CD8-positive, alpha-beta memory T cell (primary cell): ENCODE data around the gene EIF3K. TPM values are rescaled to one million over a fixed set of nuclear protein-coding genes. Genes with fewer than 3 reads are reported as not detected.

Experiments used
- CTCF ChIA-PET: fragments of 350-600 bp; sonication (Branson Sonifier 250); formaldehyde crosslinking; loops from one replicate; lab custom pipeline; 2021; ENCODE audit warnings: antibody characterized with exemption; lab: Charles Lee
- POLR2A ChIA-PET: fragments of 350-600 bp; sonication (Branson Sonifier 250); formaldehyde crosslinking; loops from one replicate; lab custom pipeline; 2021; ENCODE audit warnings: antibody characterized with exemption; lab: Charles Lee
- DNase-seq, 5 donors: peaks; one replicate each; pipeline versions ENCODE4 v3.0.0 to v3.0.0-alpha.2; 2020 to 2022; ENCODE audit warnings: mixed read lengths in 1 of 5
- H3K27ac ChIP-seq: one replicate; pipeline ENCODE4 v1.7.0; 2013; ENCODE audit warnings: low read depth, mild to moderate bottlenecking, low read length, moderate library complexity
- H3K27me3 ChIP-seq: 2 replicates; pipeline ENCODE4 v1.7.0; 2013; ENCODE audit warnings: low read length, mild to moderate bottlenecking; ENCODE audit not compliant: insufficient read depth, poor library complexity, severe bottlenecking
- H3K36me3 ChIP-seq: 2 replicates; pipeline ENCODE4 v1.7.0; 2013; ENCODE audit warnings: mild to moderate bottlenecking, low read length, moderate library complexity; ENCODE audit not compliant: insufficient read depth
- H3K4me1 ChIP-seq: 2 replicates; pipeline ENCODE4 v1.7.0; 2013; ENCODE audit warnings: mild to moderate bottlenecking, low read length, moderate library complexity; ENCODE audit not compliant: insufficient read depth
- H3K4me3 ChIP-seq: 2 replicates; pipeline ENCODE4 v1.7.0; 2013; ENCODE audit warnings: mild to moderate bottlenecking, low read length
- H3K9me3 ChIP-seq: 2 replicates; pipeline ENCODE4 v1.7.0; 2013; ENCODE audit warnings: mild to moderate bottlenecking, low read length
- H3K27ac Mint-ChIP-seq, 8 donors: one replicate each; pipeline ENCODE4 v1.8.0; 2020 to 2021; ENCODE audit warnings: mixed read lengths in 8 of 8, mild to moderate bottlenecking in 6 of 8, inconsistent platforms in 3 of 8, moderate library complexity in 3 of 8
- H3K27me3 Mint-ChIP-seq, 2 donors: one replicate each; pipeline ENCODE4 v1.8.0; 2020 to 2021; ENCODE audit warnings: mixed read lengths in 2 of 2, mild to moderate bottlenecking in 1 of 2, moderate library complexity in 1 of 2
- H3K36me3 Mint-ChIP-seq, 3 donors: one replicate each; pipeline ENCODE4 v1.8.0; 2020 to 2021; ENCODE audit warnings: mixed read lengths in 3 of 3, inconsistent platforms in 1 of 3, mild to moderate bottlenecking in 1 of 3
- H3K4me1 Mint-ChIP-seq, 3 donors: one replicate each; pipeline ENCODE4 v1.8.0; 2020 to 2021; ENCODE audit warnings: mixed read lengths in 3 of 3, inconsistent platforms in 1 of 3, mild to moderate bottlenecking in 1 of 3
- H3K4me3 Mint-ChIP-seq, 7 donors: one replicate each; pipeline ENCODE4 v1.8.0; 2020 to 2021; ENCODE audit warnings: mixed read lengths in 7 of 7, mild to moderate bottlenecking in 6 of 7, moderate library complexity in 4 of 7, inconsistent platforms in 2 of 7
- H3K9me3 Mint-ChIP-seq, 5 donors: one replicate each; pipeline ENCODE4 v1.8.0; 2020 to 2022; ENCODE audit warnings: mixed read lengths in 5 of 5, mild to moderate bottlenecking in 3 of 5, moderate library complexity in 2 of 5, inconsistent platforms in 1 of 5
- polyA plus RNA-seq: library from polyadenylated mRNA; unstranded; fragments of 300-500 nt; fragmentation: Illumina TruSeq; gene quantifications from one replicate; pipeline ENCODE4 v1.2.3, GENCODE V29; 2021
- total RNA-seq, 2 experiments: library from RNA; stranded (reverse); gene quantifications; one replicate each; pipeline ENCODE4 v1.2.3, GENCODE V29; 2021

The EIF3K gene
- total and polyA plus RNA-seq, 3 experiments from 2014 or later: 275 to 401 (median 282) TPM

GRCh38 chr19:38653028-38653571 lies 34.1 kb downstream of the EIF3K start:
- peaks cover 65% of the 10 kb centered on the region for H3K4me1 ChIP-seq
- no peaks in the 10 kb centered on the region for H3K27me3 ChIP-seq
- Mint-ChIP-seq H3K4me3 (peak overlapping the region in 3 of 7 donors; percentile 5 to 42 (median 15)), H3K9me3 (no peaks in the 10 kb centered on the region), H3K27me3 (no peaks in the 10 kb centered on the region), H3K27ac (peak overlapping the region in 5 of 8 donors; percentile 27 to 90 (median 83)), H3K4me1 (peaks cover 83 to 99% (median 97%) of the 10 kb centered on the region in 3 donors), H3K36me3 (peaks cover 0 to 25% (median 0%) of the 10 kb centered on the region in 3 donors)
- ChIA-PET POLR2A (interaction anchor here (0.6 kb wide), 1 partner anchor 34 kb away, joined by 6 read pairs; no protein-coding TSS in a partner anchor), CTCF (no interaction called here)
- peak overlapping the region; percentile 57 for H3K27ac ChIP-seq
- no peak for DNase-seq
- no peak overlapping the region for H3K4me3 ChIP-seq
- H3K9me3 ChIP-seq: no peaks in the 10 kb centered on the region
- no peaks in the 10 kb centered on the region for H3K36me3 ChIP-seq

GRCh38 chr19:38654628-38655055 lies 35.7 kb downstream of the EIF3K start:
- no peaks in the 10 kb centered on the region for H3K9me3 ChIP-seq
- DNase-seq: no peak
- H3K27ac ChIP-seq: no peak overlapping the region
- Mint-ChIP-seq H3K36me3 (peaks cover 0 to 29% (median 0%) of the 10 kb centered on the region in 3 donors), H3K27ac (peak overlapping the region in 7 of 8 donors; percentile 65 to 87 (median 81)), H3K27me3 (no peaks in the 10 kb centered on the region), H3K4me3 (peak overlapping the region in 3 of 7 donors; percentile 6 to 78 (median 67)), H3K4me1 (peaks cover 83 to 98% (median 97%) of the 10 kb centered on the region in 3 donors), H3K9me3 (no peaks in the 10 kb centered on the region)
- H3K27me3 ChIP-seq: no peaks in the 10 kb centered on the region
- H3K4me3 ChIP-seq: no peak overlapping the region
- ChIA-PET POLR2A (no interaction called here), CTCF (no interaction called here)
- H3K36me3 ChIP-seq: no peaks in the 10 kb centered on the region
- peaks cover 65% of the 10 kb centered on the region for H3K4me1 ChIP-seq

DNA sequence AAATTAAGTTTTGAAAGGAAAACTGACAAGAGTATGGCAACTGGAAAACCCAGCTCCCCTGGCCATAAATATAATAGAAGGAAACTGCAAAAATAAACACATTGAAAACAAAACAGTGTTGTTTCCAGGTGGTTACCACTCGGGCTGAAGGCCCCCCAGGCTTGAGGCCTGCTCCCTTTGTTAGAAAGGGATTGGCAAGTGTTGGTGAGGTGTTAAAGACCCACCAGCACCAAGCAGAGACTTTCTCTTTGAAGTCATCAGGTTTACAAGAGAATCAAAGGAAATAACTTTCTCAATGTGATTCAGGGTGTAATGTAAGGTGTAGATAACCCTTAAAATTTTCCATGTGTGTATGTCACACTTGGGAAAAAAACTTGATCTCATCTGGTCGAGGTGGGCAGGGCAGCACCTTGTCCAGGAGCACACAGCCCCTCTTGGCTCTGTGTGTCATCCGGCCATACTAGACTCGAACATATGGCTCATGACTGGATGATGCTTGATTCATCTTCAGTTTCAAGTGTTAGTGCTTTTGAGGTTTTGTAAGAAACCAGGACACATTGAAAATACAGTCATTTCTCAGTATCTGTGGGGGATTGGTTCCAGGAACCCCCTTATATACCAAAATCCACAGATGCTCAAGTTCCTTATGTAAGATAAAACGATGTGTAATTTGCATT lies 36.3 kb downstream of the EIF3K start:
- CTCF ChIA-PET: no interaction called here
- POLR2A ChIA-PET: no interaction called here
- peaks cover 81 to 98% (median 97%) of the 10 kb centered on the region in 3 donors for H3K4me1 Mint-ChIP-seq
- Histone ChIP-seq H3K4me1 (peaks cover 60% of the 10 kb centered on the region), H3K27me3 (no peaks in the 10 kb centered on the region), H3K36me3 (no peaks in the 10 kb centered on the region), H3K9me3 (no peaks in the 10 kb centered on the region), H3K4me3 (no peak overlapping the region), H3K27ac (no peak overlapping the region)
- no peaks in the 10 kb centered on the region for H3K27me3 Mint-ChIP-seq
- no peak for DNase-seq
- H3K4me3 Mint-ChIP-seq: peak overlapping the region; percentile 13 to 78 (median 73)
- H3K36me3 Mint-ChIP-seq: peaks cover 0 to 29% (median 0%) of the 10 kb centered on the region in 3 donors
- no peaks in the 10 kb centered on the region for H3K9me3 Mint-ChIP-seq
- H3K27ac Mint-ChIP-seq: peak overlapping the region; percentile 56 to 90 (median 84)

- peak overlapping the region; percentile 14 for H3K27ac ChIP-seq
- Mint-ChIP-seq H3K9me3 (no peaks in the 10 kb centered on the region), H3K27ac (peak overlapping the region; percentile 24 to 93 (median 85)), H3K4me1 (peaks cover 80 to 96% (median 96%) of the 10 kb centered on the region in 3 donors), H3K4me3 (peak overlapping the region; percentile 26 to 78 (median 73)), H3K27me3 (no peaks in the 10 kb centered on the region), H3K36me3 (peaks cover 0 to 37% (median 0%) of the 10 kb centered on the region in 3 donors)
- H3K36me3 ChIP-seq: no peaks in the 10 kb centered on the region
- peak in 4 of 5 donors; percentile 26 to 92 (median 67) for DNase-seq
- ChIA-PET POLR2A (interaction anchor here (0.6 to 1.2 kb wide), 3 partner anchors 9 to 268 kb away, joined by 5 to 8 read pairs (median 6); partner anchors contain the start of genes ACTN4 and GGN), CTCF (interaction anchor here (1.1 to 1.9 kb wide), 4 partner anchors 9 to 37 kb away, joined by 3 to 6 read pairs (median 4); partner anchors contain the start of gene ACTN4)
- H3K4me1 ChIP-seq: peaks cover 58% of the 10 kb centered on the region
- H3K9me3 ChIP-seq: no peaks in the 10 kb centered on the region
- peak overlapping the region; percentile 4 for H3K4me3 ChIP-seq
- H3K27me3 ChIP-seq: no peaks in the 10 kb centered on the region
Observed at GRCh38 chr19:38656171-38656981, 37.4 kb downstream of the EIF3K start.

DNA sequence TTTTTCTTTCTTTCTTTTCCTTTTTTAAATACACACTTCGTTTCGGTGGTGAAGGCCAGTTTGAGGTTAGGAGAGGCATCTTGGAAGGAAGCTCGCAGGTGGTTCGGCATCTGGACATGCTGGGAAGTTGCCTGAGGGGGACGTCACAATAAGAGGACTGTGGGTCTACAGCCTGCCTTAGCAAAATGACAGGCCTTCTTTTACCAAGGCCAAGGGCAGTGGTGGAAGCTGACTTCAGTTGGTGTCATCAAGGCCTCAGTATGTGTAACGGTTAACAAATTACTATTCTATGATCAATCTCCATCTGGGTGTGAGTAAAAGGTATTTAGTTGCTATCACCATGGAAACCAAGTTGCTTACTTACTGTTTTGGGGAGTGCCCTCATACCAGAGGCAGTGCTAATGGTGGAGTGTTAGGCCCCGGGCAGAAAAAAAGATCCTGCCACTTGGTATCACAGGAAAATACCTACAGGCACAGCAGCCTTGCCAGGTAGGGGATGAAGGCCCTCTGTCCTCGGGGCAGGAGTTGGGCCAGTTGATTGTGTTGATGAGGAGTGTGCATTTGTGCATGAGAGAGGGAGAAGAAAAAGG lies 38.7 kb downstream of the EIF3K start:
- Histone ChIP-seq H3K27me3 (no peaks in the 10 kb centered on the region), H3K4me3 (peak overlapping the region; percentile 7), H3K27ac (no peak overlapping the region), H3K9me3 (no peaks in the 10 kb centered on the region), H3K36me3 (no peaks in the 10 kb centered on the region), H3K4me1 (peaks cover 66% of the 10 kb centered on the region)
- CTCF ChIA-PET: interaction anchor here (1.1 to 1.9 kb wide), 4 partner anchors 9 to 36 kb away, joined by 3 to 6 read pairs (median 4); partner anchors contain the start of gene ACTN4
- POLR2A ChIA-PET: no interaction called here
- DNase-seq: no peak
- peak overlapping the region; percentile 37 to 63 (median 46) for H3K4me3 Mint-ChIP-seq
- peaks cover 77 to 93% (median 90%) of the 10 kb centered on the region in 3 donors for H3K4me1 Mint-ChIP-seq
- peaks cover 0 to 40% (median 0%) of the 10 kb centered on the region in 3 donors for H3K36me3 Mint-ChIP-seq
- no peaks in the 10 kb centered on the region for H3K9me3 Mint-ChIP-seq
- no peaks in the 10 kb centered on the region for H3K27me3 Mint-ChIP-seq
- peak overlapping the region; percentile 74 to 94 (median 85) for H3K27ac Mint-ChIP-seq

DNA sequence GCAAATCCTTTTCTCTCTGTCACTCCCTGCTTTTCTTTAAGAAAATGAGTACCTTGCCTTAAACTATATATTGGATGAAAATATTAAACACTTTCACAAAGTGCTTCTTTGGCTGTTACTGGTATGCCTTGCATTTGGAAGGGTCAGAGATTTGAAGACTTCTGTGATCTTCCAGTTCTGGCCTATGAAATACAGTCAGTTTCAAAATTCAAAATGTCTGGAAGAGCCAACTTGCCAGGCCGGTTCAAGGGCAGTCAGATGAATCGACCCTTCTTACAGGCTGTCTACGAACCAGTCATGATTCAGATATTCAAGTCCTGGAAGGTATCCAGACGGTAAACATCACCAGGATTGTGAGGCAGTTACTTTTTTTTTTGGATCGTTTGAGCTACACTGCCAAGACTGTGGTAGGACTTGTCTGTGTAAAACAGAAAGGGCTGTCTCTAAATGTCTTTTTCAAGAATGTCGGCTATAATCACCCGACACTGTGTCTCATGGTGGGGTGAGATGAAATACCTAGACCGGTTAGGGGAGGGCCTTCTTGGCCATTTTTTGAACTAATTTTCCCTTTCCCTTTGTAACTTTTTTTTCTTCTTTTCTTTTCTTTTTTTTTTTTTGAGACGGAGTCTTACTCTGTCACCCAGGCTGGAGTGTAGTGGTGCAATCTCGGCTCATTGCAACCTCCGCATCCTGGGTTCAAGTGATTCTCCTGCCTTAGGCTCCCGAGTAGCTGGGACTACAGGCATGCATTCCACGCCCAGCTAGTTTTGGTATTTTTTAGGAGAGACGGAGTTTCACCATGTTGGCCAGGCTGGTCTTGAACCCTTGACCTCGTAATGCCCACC lies 39.7 kb downstream of the EIF3K start:
- H3K4me3 Mint-ChIP-seq: peak overlapping the region in 2 of 7 donors; percentile 20 to 84
- ChIA-PET CTCF (interaction anchor here (1.0 kb wide), 1 partner anchor 22 kb away, joined by 3 read pairs; no protein-coding TSS in a partner anchor), POLR2A (interaction anchor here (0.7 kb wide), 1 partner anchor 31 kb away, joined by 3 read pairs; no protein-coding TSS in a partner anchor)
- no peak overlapping the region for H3K4me3 ChIP-seq
- no peaks in the 10 kb centered on the region for H3K36me3 ChIP-seq
- DNase-seq: no peak
- H3K4me1 Mint-ChIP-seq: peaks cover 75 to 93% (median 87%) of the 10 kb centered on the region in 3 donors
- H3K27ac Mint-ChIP-seq: peak overlapping the region; percentile 57 to 94 (median 83)
- no peak overlapping the region for H3K27ac ChIP-seq
- no peaks in the 10 kb centered on the region for H3K27me3 Mint-ChIP-seq
- H3K4me1 ChIP-seq: peaks cover 75% of the 10 kb centered on the region
- no peaks in the 10 kb centered on the region for H3K27me3 ChIP-seq
- H3K9me3 Mint-ChIP-seq: no peaks in the 10 kb centered on the region
- no peaks in the 10 kb centered on the region for H3K9me3 ChIP-seq
- H3K36me3 Mint-ChIP-seq: peaks cover 0 to 41% (median 0%) of the 10 kb centered on the region in 3 donors
